GM12873 (cell line): Measurements from ENCODE around the gene EIF4E.
A peak's percentile ranks its signal among the peaks of the same experiment; 100 is the strongest.

Source experiments
- TF ChIP-seq, protein P1 (sequence below): IDR thresholded peaks from 2 replicates; pipeline ENCODE4 v1.5.1; 2012; ENCODE audit warnings: low read depth, mild to moderate bottlenecking, moderate library complexity, low read length, control low read depth; ENCODE audit not compliant: insufficient read depth; ENCODE audit errors: missing control alignments

EIF4E gene

GRCh38 chr4:98930311-98930865 is 1.5 kb upstream of the EIF4E start:
- TF ChIP-seq, protein P1, sequence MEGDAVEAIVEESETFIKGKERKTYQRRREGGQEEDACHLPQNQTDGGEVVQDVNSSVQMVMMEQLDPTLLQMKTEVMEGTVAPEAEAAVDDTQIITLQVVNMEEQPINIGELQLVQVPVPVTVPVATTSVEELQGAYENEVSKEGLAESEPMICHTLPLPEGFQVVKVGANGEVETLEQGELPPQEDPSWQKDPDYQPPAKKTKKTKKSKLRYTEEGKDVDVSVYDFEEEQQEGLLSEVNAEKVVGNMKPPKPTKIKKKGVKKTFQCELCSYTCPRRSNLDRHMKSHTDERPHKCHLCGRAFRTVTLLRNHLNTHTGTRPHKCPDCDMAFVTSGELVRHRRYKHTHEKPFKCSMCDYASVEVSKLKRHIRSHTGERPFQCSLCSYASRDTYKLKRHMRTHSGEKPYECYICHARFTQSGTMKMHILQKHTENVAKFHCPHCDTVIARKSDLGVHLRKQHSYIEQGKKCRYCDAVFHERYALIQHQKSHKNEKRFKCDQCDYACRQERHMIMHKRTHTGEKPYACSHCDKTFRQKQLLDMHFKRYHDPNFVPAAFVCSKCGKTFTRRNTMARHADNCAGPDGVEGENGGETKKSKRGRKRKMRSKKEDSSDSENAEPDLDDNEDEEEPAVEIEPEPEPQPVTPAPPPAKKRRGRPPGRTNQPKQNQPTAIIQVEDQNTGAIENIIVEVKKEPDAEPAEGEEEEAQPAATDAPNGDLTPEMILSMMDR, result no peak

DNA sequence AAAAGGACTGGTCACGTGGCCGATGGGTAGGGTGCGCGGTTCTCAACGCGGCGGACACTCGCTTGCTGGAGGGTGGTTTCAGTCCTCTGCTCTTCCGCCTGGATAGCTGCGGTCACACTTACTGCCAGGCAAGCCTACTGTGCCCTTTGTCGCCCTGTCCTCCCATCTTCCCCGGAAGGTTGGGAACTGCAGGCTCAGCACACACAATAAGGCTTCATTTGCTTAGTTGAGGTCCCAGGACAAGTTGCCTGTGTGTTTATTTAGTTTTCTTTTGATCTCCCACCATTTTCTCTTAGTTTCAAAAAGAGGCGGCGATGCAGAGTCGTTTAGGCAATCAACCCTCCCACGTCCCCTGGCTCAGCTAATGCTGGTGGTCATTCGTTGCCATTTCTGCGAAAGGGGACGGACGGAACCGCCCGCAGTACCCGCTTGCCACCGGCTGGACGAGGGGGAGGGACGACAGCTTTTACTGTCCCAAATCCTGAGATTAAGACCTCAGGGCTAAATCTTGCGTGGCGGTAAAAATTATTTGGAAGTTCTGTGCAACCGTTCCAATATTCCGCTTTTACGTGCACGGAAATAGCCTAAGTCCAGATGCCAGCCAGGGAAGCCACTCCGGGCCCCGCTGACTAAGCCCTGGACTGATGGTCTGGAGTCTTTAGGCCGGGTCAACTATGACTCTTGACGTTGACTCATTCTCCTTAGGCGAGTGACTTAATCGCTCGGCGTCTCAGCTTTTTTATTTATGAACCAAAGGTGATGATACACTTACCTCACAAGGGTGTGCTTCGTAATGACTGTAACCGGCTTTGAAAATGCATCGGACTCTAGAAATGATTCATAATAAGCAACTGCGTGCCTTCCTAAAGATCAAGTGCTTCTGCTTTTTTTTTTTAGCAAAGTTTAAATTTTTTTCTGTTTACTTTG is 671 bp upstream of the EIF4E start:
- TF ChIP-seq, protein P1, result no peak

DNA sequence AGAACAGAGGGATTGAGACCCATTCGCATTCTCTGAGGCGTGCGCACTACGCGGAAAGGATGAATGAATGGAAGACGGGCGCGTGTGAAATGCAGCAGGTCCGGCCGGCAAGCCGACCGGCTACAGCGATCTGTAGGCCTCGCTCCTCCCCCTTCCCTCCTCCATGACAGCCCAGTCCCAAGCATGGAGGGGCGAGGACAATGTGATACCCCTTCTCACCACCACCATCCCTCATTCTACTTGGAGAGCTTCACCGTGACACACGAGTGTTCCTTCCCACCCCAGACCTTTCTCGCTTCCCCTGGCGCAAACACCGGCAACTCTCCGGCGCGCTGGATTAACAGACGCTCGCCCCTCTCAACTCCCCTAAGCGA is 815 bp downstream of the EIF4E start:
- TF ChIP-seq, protein P1, result peak; percentile 3

GRCh38 chr4:98921292-98921691 is 7.6 kb downstream of the EIF4E start:
- TF ChIP-seq, protein P1, result no peak

- TF ChIP-seq, protein P1, result no peak
Observed at GRCh38 chr4:98919996-98920395, 8.9 kb downstream of the EIF4E start.

DNA sequence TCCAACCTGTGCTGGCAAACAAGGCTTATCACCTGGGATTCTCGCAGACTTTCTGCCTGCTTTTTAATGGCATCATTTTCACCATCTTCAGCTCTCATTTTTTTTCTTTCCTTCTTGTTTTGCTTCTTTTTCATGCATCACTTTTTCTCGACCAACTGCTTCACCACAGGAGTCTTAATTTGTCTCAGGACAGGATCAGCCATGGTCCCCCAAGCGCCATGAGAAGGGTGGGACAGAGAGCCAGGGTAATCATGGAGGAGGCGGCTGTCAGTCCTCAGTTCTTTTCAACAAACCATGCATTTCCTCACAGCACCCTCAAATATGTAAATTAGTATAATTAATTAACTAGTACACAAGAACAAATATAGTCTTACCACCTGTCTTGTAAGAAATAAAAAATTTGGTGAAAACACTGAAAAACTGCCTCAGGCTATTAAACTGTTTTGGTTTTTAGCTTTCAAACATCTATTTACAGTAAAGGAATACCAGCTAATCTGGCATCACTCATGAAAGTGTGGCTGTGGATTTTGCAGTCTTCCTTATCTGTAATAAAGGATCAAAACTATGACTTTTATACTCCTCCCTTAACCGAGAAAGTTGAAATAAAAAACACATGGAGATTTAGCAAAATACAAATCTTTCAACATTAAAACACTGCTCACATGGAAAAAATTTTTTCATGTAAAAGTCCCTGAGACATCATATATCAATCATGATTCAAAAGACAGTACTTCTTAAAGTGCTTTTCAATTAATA is 19.1 kb downstream of the EIF4E start:
- TF ChIP-seq, protein P1, result no peak

DNA sequence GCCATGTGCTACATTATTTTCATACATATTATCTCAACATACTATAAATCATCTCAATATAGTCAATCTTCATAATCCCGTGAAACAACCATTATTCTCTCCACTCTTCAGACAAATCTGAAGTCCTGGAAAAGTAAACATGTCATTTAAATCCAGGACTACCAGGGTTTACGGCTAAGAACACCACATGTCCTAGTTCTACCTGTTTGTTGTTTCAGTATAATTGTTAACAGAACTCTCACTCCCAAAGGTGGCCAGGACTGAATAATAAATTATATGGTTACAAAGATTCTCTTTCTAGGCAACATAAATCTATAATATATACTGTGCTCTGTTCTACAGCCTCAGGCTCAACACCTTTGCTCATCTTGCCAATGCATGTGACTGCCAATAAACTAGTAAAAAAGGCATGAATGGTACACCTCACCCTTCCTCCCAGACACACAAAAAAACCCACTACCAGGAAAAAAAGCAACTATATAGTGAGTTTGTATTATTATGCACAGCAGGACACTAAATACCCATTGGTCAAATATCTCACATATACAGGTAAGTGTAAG is 20.1 kb downstream of the EIF4E start:
- TF ChIP-seq, protein P1, result no peak
